Measurements from ENCODE around the gene CHAC1. TPM values are rescaled to one million over a fixed set of nuclear protein-coding genes. Genes with fewer than 3 reads are reported as not detected.

The CHAC1 gene
- total and polyA plus RNA-seq, 2 of the 13 experiments (the other 11 are each of a cell fraction or from before 2014, with no cell fraction given) = 0.44 TPM; not detected in 1

GRCh38 chr15:40908095-40908494 lies 45.2 kb upstream of the CHAC1 start (continued):
- TF ChIP-seq NR2C2 (CRISPR knock-in tag; IDR thresholded peaks at IDR 0.05; ENCODE audit: borderline replicate concordance) (peak; percentile 39; the same call in 1 of the 2 replicates), BRD4 (CRISPR knock-in tag; IDR thresholded peaks at IDR 0.05) (0 out of 2 replicates have a peak, but pooled peaks have one; percentile 27), ZBTB8A (CRISPR knock-in tag; IDR thresholded peaks at IDR 0.05; ENCODE audit: borderline replicate concordance, low read depth) (no peak), FOXC1 (CRISPR knock-in tag; IDR thresholded peaks at IDR 0.05; ENCODE audit: borderline replicate concordance) (no peak), KDM1A (CRISPR knock-in tag; IDR thresholded peaks at IDR 0.05) (no peak), FOXO4 (CRISPR knock-in tag; conservative IDR thresholded peaks at IDR 0.05) (no peak), ZNF761 (CRISPR knock-in tag; conservative IDR thresholded peaks at IDR 0.05) (no peak), MXD3 (CRISPR knock-in tag; IDR thresholded peaks at IDR 0.05) (no peak), MTF1 (CRISPR knock-in tag; IDR thresholded peaks at IDR 0.05) (no peak), ZNF678 (CRISPR knock-in tag; IDR thresholded peaks at IDR 0.05) (no peak), SMAD9 (CRISPR knock-in tag; IDR thresholded peaks at IDR 0.05) (no peak), ZNF646 (CRISPR knock-in tag; IDR thresholded peaks at IDR 0.05) (no peak), ZBTB21 (CRISPR knock-in tag; IDR thresholded peaks at IDR 0.05) (no peak), CERS6 (CRISPR knock-in tag; IDR thresholded peaks at IDR 0.05) (no peak)
